Endometrial microvascular endothelial cells (primary cell): Measurements from ENCODE around the gene ERCC6L2. TPM values are rescaled to one million over a fixed set of nuclear protein-coding genes. Genes with fewer than 3 reads are reported as not detected.

ENCODE experiments used
- in situ Hi-C: cut with HindIII; loops from 2 replicates; pipeline ENCODE4 v1.10.0; 2017; ENCODE audit warnings: low sequenced_read_pairs, low pct_unique_long_range_greater_than_20kb; ENCODE audit errors: inconsistent ontology term
- total RNA-seq: library from RNA; depleted of rRNA; stranded (reverse); fragments of >200 nt; gene quantifications from one replicate; pipeline ENCODE4 v1.2.3, GENCODE V29; 2015; ENCODE audit errors: inconsistent ontology term

ERCC6L2 gene
- total RNA-seq, 1 donor from 2014 or later = 37.2 TPM

GRCh38 chr9:95954940-95955339 is 79.4 kb downstream of the ERCC6L2 start:
- in situ Hi-C loops = no loop called here

- in situ Hi-C loops = no loop called here
Measured at GRCh38 chr9:95962936-95963335, 87.4 kb downstream of the ERCC6L2 start.

GRCh38 chr9:95963659-95964058 is 88.2 kb downstream of the ERCC6L2 start:
- in situ Hi-C loops = no loop called here

GRCh38 chr9:95966306-95966705 is 90.8 kb downstream of the ERCC6L2 start:
- in situ Hi-C loops = no loop called here

- in situ Hi-C loops = no loop called here
Measured at GRCh38 chr9:95970317-95970716, 94.8 kb downstream of the ERCC6L2 start.

- in situ Hi-C loops = no loop called here
Measured at GRCh38 chr9:95971815-95972214, 96.3 kb downstream of the ERCC6L2 start.

GRCh38 chr9:95974389-95974788 is 98.9 kb downstream of the ERCC6L2 start:
- in situ Hi-C loops = no loop called here

- in situ Hi-C loops = no loop called here
Measured at GRCh38 chr9:95977371-95977770, 101.9 kb downstream of the ERCC6L2 start.

- in situ Hi-C loops = no loop called here
Measured at GRCh38 chr9:95978106-95978505, 102.6 kb downstream of the ERCC6L2 start.

- in situ Hi-C loops = no loop called here
Measured at GRCh38 chr9:95979446-95979845, 104.0 kb downstream of the ERCC6L2 start.

GRCh38 chr9:95980262-95981125 is 105.0 kb downstream of the ERCC6L2 start:
- in situ Hi-C loops = no loop called here

- in situ Hi-C loops = no loop called here
Measured at GRCh38 chr9:95981761-95982390, 106.4 kb downstream of the ERCC6L2 start.

- in situ Hi-C loops = no loop called here
Measured at GRCh38 chr9:95985440-95986055, 110.1 kb downstream of the ERCC6L2 start.

GRCh38 chr9:95989297-95989696 is 113.8 kb downstream of the ERCC6L2 start:
- in situ Hi-C loops = no loop called here

- in situ Hi-C loops = no loop called here
Measured at GRCh38 chr9:95991326-95991725, 115.8 kb downstream of the ERCC6L2 start.

GRCh38 chr9:95992536-95992935 is 117.0 kb downstream of the ERCC6L2 start:
- in situ Hi-C loops = no loop called here

- in situ Hi-C loops = no loop called here
Measured at GRCh38 chr9:95993337-95993736, 117.8 kb downstream of the ERCC6L2 start.

GRCh38 chr9:95999390-95999789 is 123.9 kb downstream of the ERCC6L2 start:
- in situ Hi-C loops = no loop called here

GRCh38 chr9:96004379-96004778 is 128.9 kb downstream of the ERCC6L2 start:
- in situ Hi-C loops = no loop called here

GRCh38 chr9:96006296-96006879 is 130.9 kb downstream of the ERCC6L2 start:
- in situ Hi-C loops = no loop called here
